Esophagus squamous epithelium (tissue), 5 donors: Measurements from ENCODE around the gene KCTD17. TPM values are rescaled to one million over a fixed set of nuclear protein-coding genes. Genes with fewer than 3 reads are reported as not detected.

Source experiments
- DNase-seq: peaks from one replicate; lab custom pipeline; 2025; lab: John Stamatoyannopoulos, UW
- H3K27ac ChIP-seq, 4 donors: fragments of 200-600 bp; sonication (generic); one replicate each; pipeline ENCODE4 v1.5.1; 2016 to 2019; ENCODE audit warnings: mild to moderate bottlenecking in 1 of 4
- H3K27me3 ChIP-seq, 4 donors: fragments of 200-600 bp; sonication (generic); 1 replicate in 3 of 4; 2 replicates in 1 of 4; pipeline versions ENCODE4 v1.5.1 to v1.6.0; 2017 to 2021; ENCODE audit warnings: antibody characterized with exemption in 1 of 4
- H3K36me3 ChIP-seq, 3 donors: fragments of 200-600 bp; sonication (generic); one replicate each; pipeline ENCODE4 v1.5.1; 2016 to 2019
- H3K4me1 ChIP-seq, 3 donors: fragments of 200-600 bp; sonication (generic); one replicate each; pipeline ENCODE4 v1.5.1; 2017 to 2019
- H3K4me3 ChIP-seq, 4 donors: fragments of 200-600 bp; sonication (generic); 1 replicate in 3 of 4; 2 replicates in 1 of 4; pipeline ENCODE4 v1.5.1; 2016 to 2019; ENCODE audit warnings: mild to moderate bottlenecking in 2 of 4, moderate library complexity in 1 of 4
- H3K9me3 ChIP-seq, 3 donors: fragments of 200-600 bp; sonication (generic); one replicate each; pipeline ENCODE4 v1.5.1; 2016 to 2019
- POLR2A ChIP-seq, 4 donors: fragments of 450-650 bp; IDR thresholded peaks; one replicate each; pipeline ENCODE4 v1.6.1; 2017; ENCODE audit warnings: antibody characterized with exemption in 4 of 4, mild to moderate bottlenecking in 4 of 4, moderate library complexity in 3 of 4
- WGBS, 2 donors: methylation state at CpG; one replicate each; pipeline ENCODE4 v1.1.5; 2018; 5-methylcytosine and 5-hydroxymethylcytosine counted together
- intact Hi-C: fragments of 100-400 bp; cut with DNase I; formaldehyde crosslinking; loops from one replicate; pipeline ENCODE4 v1.15.0; 2022
- total RNA-seq, 4 donors: library from RNA; depleted of rRNA; stranded (reverse); fragments of >200 nt; gene quantifications; one replicate each; pipeline ENCODE4 v1.1.0, GENCODE V29; 2016
- TF ChIP-seq, protein P1 (sequence below), 6 experiments: fragments of 450-650 bp in 4 of 6; fragments of 200-600 bp in 2 of 6; sonication (generic) in 2 of 6; IDR thresholded peaks; one replicate each; pipeline ENCODE4 v1.5.1; 2016 to 2019; ENCODE audit warnings: antibody characterized with exemption in 6 of 6, mild to moderate bottlenecking in 4 of 6, moderate library complexity in 4 of 6
- donor health status: DM: yes; HTN: yes; CAD: no.

The KCTD17 gene
- total RNA-seq, 4 donors from 2014 or later = 1.1 to 10.7 (median 6.5) TPM

DNA sequence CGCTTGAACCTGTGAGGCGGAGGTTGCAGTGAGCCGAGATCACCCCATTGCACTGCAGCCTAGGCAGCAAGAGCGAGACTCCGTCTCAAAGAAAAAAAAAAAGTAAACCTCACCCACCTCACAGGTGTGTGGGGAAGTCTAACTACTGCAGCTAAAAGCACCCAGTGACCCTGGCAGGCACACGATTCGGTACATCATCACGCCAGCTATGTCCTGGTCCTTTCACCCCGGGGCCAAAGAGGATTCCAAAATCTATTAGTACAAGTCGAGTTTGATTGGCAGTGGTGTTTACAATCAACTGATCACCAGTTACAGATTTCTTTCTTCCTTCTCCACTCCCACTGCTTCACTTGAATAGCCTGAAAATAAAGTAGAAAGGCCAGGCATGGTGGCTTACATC is 38.6 kb upstream of the KCTD17 start:
- Histone ChIP-seq H3K9me3 (no peaks in the 10 kb centered on the region), H3K4me1 (peaks cover 16 to 64% (median 33%) of the 10 kb centered on the region in 3 donors), H3K36me3 (peaks cover 0 to 19% (median 0%) of the 10 kb centered on the region in 3 donors), H3K27me3 (no peaks in the 10 kb centered on the region), H3K27ac (peak overlapping the region in 2 of 4 donors; percentile 51 to 96), H3K4me3 (no peak overlapping the region)
- DNase-seq = no peak
- 72 to 82% methylated on average over 9 to 10 of the region's 10 CpGs for WGBS, 2 donors
- intact Hi-C loops = no loop called here
- no peak for TF ChIP-seq POLR2A (IDR thresholded peaks at IDR 0.05)
- TF ChIP-seq, protein P1, sequence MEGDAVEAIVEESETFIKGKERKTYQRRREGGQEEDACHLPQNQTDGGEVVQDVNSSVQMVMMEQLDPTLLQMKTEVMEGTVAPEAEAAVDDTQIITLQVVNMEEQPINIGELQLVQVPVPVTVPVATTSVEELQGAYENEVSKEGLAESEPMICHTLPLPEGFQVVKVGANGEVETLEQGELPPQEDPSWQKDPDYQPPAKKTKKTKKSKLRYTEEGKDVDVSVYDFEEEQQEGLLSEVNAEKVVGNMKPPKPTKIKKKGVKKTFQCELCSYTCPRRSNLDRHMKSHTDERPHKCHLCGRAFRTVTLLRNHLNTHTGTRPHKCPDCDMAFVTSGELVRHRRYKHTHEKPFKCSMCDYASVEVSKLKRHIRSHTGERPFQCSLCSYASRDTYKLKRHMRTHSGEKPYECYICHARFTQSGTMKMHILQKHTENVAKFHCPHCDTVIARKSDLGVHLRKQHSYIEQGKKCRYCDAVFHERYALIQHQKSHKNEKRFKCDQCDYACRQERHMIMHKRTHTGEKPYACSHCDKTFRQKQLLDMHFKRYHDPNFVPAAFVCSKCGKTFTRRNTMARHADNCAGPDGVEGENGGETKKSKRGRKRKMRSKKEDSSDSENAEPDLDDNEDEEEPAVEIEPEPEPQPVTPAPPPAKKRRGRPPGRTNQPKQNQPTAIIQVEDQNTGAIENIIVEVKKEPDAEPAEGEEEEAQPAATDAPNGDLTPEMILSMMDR (IDR thresholded peaks at IDR 0.05) = no peak

DNA sequence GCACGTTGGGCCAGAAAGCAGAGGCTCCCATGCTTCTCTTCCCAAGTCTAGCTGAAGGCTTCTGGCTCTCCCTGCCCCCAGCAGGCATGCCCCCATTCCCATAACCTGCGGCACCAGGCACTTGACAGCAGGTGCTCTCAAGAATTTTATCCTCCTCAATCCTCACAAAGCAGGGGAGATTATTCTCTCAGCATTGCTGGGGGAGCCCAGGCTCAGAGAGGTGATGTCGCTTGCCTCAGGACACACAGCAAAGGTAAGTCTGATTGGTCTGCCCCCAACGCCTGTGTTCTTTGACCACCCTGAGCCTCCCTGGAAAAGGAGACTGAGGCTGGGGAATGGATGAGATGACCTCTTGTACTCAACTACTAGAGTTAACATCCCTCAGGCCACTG is 37.1 kb upstream of the KCTD17 start:
- Histone ChIP-seq H3K27ac (peak overlapping the region in 3 of 4 donors; percentile 15 to 96 (median 59)), H3K4me3 (no peak overlapping the region), H3K9me3 (no peaks in the 10 kb centered on the region), H3K4me1 (peaks cover 23 to 72% (median 40%) of the 10 kb centered on the region in 3 donors), H3K27me3 (no peaks in the 10 kb centered on the region), H3K36me3 (peaks cover 0 to 23% (median 0%) of the 10 kb centered on the region in 3 donors)
- no peak for DNase-seq
- TF ChIP-seq POLR2A (IDR thresholded peaks at IDR 0.05) = no peak
- TF ChIP-seq, protein P1 (IDR thresholded peaks at IDR 0.05) = no peak
- intact Hi-C loops = no loop called here
- WGBS, 2 donors = 67 to 87% methylated on average over 3 to 4 of the region's 4 CpGs

DNA sequence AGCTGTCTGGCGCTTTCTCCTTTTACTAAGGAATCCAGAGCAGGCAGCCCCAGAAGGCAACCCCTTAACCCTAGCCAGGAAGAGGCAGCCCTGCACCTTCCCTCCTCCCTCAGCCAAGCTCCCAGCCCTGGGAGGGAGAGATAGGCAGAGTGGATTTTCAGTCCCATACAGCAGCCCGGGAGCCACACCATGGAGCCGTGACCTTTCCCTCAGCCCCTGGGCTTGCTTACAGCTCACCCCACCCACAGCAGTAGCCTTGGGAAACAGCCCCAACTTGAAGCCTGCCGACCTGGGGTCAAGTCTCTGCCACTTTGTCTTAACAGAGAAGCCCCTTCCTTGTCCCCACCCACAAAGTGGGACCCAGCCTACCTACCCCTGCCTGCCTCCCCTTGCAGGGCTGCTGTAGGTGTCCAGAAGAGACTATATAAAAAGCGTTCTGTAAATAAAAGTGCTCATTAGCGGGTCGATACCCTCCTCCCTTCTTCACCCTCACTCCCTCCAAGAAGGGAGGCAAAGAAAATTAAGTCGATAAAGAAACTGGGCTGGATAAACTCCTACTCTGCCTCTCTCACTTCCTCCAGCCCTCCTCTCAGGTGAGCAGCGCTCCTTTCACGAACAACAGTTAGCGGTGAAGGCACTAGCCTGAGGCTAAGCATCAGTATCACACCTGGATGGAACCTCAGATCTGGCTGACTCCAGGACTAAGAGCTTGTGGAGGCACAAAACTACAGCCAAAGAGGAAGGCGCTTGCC is 36.5 kb upstream of the KCTD17 start:
- TF ChIP-seq, protein P1 (IDR thresholded peaks at IDR 0.05) = no peak
- TF ChIP-seq POLR2A (IDR thresholded peaks at IDR 0.05) = no peak
- Histone ChIP-seq H3K27ac (peak overlapping the region; percentile 5 to 96 (median 48)), H3K36me3 (peaks cover 0 to 23% (median 0%) of the 10 kb centered on the region in 3 donors), H3K4me3 (no peak overlapping the region), H3K9me3 (no peaks in the 10 kb centered on the region), H3K4me1 (peaks cover 23 to 73% (median 40%) of the 10 kb centered on the region in 3 donors), H3K27me3 (no peaks in the 10 kb centered on the region)
- WGBS, 2 donors = 69 to 75% methylated on average over 4 to 8 of the region's 12 CpGs
- intact Hi-C loops = no loop called here
- no peak for DNase-seq

DNA sequence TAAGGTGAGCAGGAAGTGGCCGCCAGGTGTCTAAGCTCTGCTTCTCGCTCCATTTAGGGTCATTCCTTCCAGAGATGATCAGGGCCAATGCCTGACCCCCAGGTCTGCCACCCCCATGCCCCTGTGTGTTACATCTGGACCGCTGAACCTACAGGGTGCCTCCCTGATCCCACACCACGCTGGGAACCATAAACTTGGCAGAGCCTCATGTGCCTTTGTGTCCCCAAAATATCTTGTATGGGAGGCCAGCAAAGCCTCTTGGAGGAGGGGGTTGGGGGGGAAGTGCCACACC is 36.0 kb upstream of the KCTD17 start:
- no peak for DNase-seq
- peaks cover 26 to 78% (median 42%) of the 10 kb centered on the region in 3 donors for H3K4me1 ChIP-seq
- no peak overlapping the region for H3K4me3 ChIP-seq

More for the DNA sequence above, 36.0 kb upstream of the KCTD17 start:
- Histone ChIP-seq H3K36me3 (peaks cover 0 to 23% (median 0%) of the 10 kb centered on the region in 3 donors), H3K27ac (peak overlapping the region in 2 of 4 donors; percentile 59 to 96), H3K27me3 (no peaks in the 10 kb centered on the region), H3K9me3 (no peaks in the 10 kb centered on the region)
- WGBS, 2 donors = 88% methylated on average over 4 of the region's 4 CpGs
- TF ChIP-seq, protein P1 (IDR thresholded peaks at IDR 0.05) = no peak
- TF ChIP-seq POLR2A (IDR thresholded peaks at IDR 0.05) = no peak
- intact Hi-C loops = no loop called here
